NCI-H69 (cell line): ENCODE data around the gene ZFP36L2.

ENCODE experiments used
- DNase-seq: peaks from one replicate; lab custom pipeline; 2025; lab: John Stamatoyannopoulos, UW

Gene ZFP36L2

GRCh38 chr2:43186321-43186678 lies 40.1 kb downstream of the ZFP36L2 start:
- DNase-seq: no peak

GRCh38 chr2:43185146-43185545 lies 41.3 kb downstream of the ZFP36L2 start:
- DNase-seq: no peak

DNA sequence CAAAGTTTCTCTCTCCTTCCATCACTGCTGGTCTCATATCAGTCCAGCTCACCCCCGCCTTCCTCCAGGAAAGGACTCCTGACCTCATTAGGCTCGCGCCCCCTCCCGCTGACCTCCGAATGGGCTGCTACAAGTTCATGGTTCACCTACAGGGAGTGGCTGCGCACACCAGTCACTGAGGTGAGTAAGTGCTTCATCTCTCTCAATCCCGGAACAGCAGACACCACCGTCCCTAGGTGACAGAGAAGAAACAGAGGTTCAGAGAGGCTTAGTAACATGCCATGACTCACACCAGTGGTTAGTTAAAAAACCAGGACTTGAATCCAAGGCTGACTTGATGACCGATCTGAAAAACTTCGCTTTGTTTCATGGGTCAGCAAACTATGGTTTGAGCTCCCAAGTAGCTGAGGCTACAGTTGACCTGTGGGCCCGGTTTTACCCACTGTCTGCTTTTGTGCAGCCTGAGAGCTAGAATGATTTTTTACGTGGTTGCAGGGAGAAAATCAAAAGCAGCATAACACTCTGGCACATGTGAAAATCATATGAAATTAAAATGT lies 42.0 kb downstream of the ZFP36L2 start:
- DNase-seq: no peak

DNA sequence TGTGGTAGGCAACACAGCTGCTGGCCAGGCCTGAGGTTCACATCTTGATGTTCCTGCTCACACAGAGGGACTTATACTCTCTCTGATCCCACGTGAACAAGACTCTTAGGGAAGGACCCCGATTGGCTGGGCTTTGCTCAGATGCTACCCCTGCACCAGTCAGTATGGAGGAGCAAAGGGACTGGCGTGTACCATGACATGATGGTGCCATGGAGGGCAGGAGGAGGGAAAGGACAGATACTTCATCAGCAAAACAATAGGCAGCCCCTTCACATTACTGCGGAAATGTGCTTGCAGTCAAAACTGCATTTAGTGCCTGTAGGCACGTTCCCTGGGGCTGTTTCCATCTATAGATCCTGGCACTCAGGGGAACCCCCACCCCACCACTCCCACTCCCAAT lies 42.7 kb downstream of the ZFP36L2 start:
- no peak for DNase-seq

DNA sequence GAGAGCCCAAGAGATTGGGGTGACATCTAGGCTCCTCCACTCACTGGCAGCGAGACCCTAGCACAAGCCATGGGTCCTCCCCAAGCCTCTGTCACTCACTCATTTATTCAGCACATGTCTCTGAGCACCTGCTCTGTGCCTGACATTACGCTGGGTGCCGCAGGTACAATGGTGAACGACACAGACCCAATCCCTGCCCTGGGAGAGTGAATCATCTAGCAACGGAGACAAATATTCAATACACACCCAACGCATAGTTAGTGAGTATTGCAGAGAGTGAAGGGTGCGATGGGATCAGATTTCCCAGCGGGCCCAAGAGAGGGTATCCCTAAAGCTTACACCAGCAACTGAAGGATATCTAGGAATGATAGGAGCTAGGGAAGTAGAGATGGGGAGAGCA lies 45.5 kb downstream of the ZFP36L2 start:
- no peak for DNase-seq

DNA sequence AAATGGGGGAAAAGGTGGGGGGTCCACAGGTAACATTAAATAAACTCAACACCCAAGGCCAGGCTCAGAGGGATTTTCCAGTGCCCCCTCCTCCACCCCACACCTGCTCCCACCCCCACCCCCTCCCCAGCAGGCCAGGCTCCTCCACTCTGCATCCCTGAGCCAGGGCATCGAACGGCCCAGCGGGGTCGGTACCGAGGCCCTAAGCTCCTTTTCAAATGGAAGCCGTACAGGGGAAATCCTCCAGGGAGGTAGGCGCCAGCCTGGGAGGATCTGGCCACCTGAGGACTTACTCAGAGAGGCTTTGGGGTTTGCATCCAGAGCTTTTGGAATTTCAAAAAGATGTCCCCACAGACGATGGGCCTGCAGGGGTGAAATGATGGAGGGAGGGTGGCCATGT lies 46.5 kb downstream of the ZFP36L2 start:
- no peak for DNase-seq

GRCh38 chr2:43178602-43179542 lies 47.5 kb downstream of the ZFP36L2 start:
- peak; percentile 80 for DNase-seq

GRCh38 chr2:43178055-43178598 lies 48.3 kb downstream of the ZFP36L2 start:
- DNase-seq: no peak

DNA sequence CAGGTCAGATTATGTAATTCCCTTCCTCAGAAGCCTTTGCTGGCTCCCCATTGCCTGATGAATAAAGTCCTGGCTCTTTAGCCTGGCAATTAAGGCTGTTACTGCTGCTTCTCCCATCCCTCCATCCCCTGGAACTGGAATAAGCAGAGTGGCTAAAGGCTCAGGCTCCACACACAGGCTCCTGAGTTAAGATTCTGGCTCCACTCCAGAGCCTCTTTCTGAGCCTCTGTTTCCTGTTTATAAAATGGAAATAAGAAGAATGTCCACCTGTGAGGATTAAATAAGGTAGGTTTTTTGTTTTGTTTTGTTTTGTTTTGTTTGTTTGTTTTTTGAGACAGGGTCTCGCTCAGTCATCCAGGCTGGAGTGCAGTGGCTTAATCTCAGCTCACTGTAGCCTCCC lies 50.0 kb downstream of the ZFP36L2 start:
- DNase-seq: no peak

GRCh38 chr2:43175876-43176275 lies 50.5 kb downstream of the ZFP36L2 start:
- DNase-seq: no peak

GRCh38 chr2:43175020-43175441 lies 51.4 kb downstream of the ZFP36L2 start:
- no peak for DNase-seq

DNA sequence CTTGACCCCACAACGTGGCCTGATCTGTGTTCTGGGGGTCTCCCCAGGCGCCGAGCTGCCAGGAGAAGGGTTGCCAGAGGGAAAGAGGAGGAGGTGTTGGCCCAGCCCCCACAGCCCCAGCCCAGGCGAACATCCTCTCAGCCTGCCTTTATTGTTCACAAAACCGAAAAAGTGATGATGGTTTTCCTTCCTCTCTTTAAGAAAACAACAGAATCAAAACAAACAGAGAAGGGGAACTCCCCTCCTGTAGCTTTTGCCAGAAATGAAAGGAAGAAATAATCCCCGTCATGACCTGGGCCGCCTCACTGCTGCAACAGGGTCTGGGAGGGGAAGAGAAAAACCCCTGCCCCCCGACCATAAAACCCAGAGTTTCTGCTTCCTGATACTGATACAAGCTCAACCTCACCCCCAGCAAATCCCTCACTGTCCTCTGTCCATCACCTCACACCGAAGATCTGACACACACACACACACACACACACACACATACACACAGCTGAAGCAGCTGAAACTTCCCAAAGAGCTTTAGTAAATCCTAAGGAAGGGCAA lies 52.0 kb downstream of the ZFP36L2 start:
- DNase-seq: no peak
